ENCODE data around the gene KIAA1958.

GRCh38 chr9:112694706-112695555 lies 208.3 kb downstream of the KIAA1958 start:
- TF ChIP-seq CTCF (IDR thresholded peaks at IDR 0.05; ENCODE audit: low read depth, low read length): no peak
- no peak for TF ChIP-seq EZH2phosphoT487 (IDR thresholded peaks at IDR 0.05; ENCODE audit: low read depth)

Data from OCI-LY3 (cell line).